ENCODE results near the gene RGP1.

The RGP1 gene

DNA sequence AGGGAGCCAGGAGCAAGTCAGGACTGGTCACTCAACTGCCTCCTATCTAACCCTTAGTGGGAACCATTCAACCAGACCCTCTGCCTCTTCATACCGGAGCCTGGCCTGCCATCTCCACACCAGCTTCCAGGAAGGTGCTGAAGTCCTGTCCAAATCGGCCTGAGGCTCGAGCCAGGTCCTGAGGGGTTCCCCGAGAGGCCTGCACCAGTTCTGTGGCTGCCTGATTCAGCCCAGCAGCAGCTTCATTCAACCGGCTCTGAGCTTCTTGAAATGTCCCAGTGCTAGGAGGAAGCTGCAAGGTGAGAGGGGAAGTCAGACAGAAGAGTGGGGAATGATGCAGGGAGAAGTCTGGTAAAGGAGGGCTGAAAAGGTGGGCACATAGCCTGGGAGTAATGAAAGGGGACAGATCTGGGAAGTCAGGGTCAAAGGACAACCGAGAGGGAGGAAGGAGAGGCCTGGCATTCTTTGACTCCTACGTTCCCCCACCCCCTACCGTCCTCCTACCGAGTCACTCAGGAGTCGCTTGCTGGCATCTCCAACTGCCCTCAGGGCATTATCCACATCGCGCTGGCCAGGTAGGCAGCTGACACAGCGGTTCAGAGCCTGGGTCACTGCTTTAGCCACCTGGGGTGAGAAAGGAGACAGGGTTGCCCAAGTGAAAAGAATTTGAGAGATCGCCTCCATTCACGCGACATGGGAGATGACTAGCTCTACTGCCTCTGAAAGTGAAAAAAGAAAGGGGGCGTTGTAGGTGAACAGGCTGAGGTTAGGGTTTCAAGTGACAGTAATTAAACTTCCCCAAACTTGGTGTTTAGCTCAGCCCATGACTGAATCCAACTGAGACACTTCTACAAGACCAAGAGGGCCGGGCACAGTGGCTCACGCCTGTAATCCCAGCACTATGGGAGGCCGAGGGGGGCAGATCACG, 37.3 kb upstream of the RGP1 start:
- Histone ChIP-seq H3K4me3 (ENCODE audit: low read depth, low read length) (no peak overlapping the region), H3K9ac (ENCODE audit: low read depth, low read length) (no peak overlapping the region), H3K36me3 (ENCODE audit: control insufficient read depth, insufficient read depth, low read length) (peaks cover 93% of the 10 kb centered on the region), H3K9me3 (ENCODE audit: control insufficient read depth, insufficient read depth, low read length) (no peaks in the 10 kb centered on the region), H3K27ac (ENCODE audit: low read depth, low read length) (no peak overlapping the region), H3K27me3 (ENCODE audit: control insufficient read depth, insufficient read depth, low read length) (no peaks in the 10 kb centered on the region), H3K4me1 (ENCODE audit: control insufficient read depth, insufficient read depth, low read length) (no peaks in the 10 kb centered on the region)

DNA sequence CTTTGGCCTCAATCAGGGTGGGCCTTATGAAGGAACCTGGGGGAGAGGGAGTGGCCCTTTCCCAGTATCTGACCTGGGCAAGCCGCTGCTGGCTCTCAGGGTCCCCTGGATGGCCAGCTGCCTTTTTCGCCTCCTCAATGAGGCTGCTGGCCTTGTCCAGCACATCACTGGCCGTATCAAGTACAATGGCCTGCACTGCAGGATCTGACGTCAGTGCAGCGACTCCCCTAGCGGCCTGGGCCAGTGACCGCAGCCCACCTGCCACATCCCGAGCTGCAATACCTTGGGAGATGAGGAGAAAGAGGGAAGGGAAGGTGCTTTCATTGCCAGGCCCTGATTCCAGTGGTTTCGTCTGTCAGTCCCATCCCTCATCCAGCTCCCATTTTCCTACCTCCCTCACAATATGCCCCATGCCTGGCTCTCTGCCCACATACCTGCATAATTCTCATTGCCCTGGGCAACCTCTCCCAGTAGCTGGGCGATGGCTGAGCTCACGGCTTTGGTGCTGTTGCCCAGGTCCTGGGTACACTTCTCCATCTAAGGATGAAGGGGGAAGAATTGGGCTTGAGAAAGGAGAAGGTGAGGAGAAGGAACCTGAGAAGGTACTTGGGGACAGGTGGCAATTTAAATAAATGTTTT, 36.2 kb upstream of the RGP1 start:
- no peaks in the 10 kb centered on the region for H3K4me1 ChIP-seq (ENCODE audit: control insufficient read depth, insufficient read depth, low read length)
- H3K27ac ChIP-seq (ENCODE audit: low read depth, low read length) = no peak overlapping the region
- no peaks in the 10 kb centered on the region for H3K9me3 ChIP-seq (ENCODE audit: control insufficient read depth, insufficient read depth, low read length)
- no peaks in the 10 kb centered on the region for H3K27me3 ChIP-seq (ENCODE audit: control insufficient read depth, insufficient read depth, low read length)
- no peak overlapping the region for H3K9ac ChIP-seq (ENCODE audit: low read depth, low read length)
- no peak overlapping the region for H3K4me3 ChIP-seq (ENCODE audit: low read depth, low read length)
- peaks cover 93% of the 10 kb centered on the region for H3K36me3 ChIP-seq (ENCODE audit: control insufficient read depth, insufficient read depth, low read length)

DNA sequence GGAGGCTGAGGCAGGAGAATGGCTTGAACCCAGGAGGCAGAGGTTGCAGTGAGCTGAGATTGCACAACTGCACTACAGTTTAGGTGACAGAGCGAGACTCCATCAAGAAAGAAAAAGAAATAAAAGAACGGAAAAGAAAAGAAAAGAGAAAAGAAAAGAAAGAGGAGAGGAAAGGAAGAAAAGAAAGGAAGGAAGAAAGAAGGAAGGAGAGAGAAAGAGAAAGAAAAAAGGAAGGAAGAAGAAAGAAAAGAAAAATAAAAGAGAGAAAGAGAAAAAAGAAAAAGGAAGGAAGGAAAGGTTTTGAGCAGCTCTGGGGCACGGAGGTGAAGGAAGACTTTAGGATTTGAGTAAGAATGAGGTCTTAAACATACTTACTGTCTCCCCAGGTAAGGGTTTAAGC, 35.5 kb upstream of the RGP1 start:
- peaks cover 93% of the 10 kb centered on the region for H3K36me3 ChIP-seq (ENCODE audit: control insufficient read depth, insufficient read depth, low read length)

DNA sequence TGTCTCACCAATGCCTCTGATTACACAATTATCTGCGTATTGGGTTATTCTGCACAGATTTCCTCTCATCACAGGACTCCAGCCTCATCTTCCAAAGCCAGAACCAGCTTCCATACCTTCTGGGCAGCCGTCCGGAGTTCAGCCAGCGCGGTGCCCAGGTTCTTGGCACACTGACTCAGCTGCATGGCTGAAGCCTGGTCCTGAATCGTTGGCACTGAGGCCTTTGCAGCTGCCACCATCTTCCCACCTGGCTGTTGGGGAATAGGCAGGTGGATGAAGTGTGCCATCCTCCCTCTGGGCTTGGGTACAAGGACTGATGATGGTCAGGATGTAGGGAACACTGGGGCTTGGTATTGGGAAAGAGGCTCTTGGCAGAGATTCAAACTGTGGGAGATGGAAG, 35.0 kb upstream of the RGP1 start:
- H3K36me3 ChIP-seq (ENCODE audit: control insufficient read depth, insufficient read depth, low read length) = peaks cover 93% of the 10 kb centered on the region
- H3K4me1 ChIP-seq (ENCODE audit: control insufficient read depth, insufficient read depth, low read length) = no peaks in the 10 kb centered on the region
- H3K4me3 ChIP-seq (ENCODE audit: low read depth, low read length) = no peak overlapping the region
- H3K27me3 ChIP-seq (ENCODE audit: control insufficient read depth, insufficient read depth, low read length) = no peaks in the 10 kb centered on the region
- H3K27ac ChIP-seq (ENCODE audit: low read depth, low read length) = no peak overlapping the region
- no peak overlapping the region for H3K9ac ChIP-seq (ENCODE audit: low read depth, low read length)
- no peaks in the 10 kb centered on the region for H3K9me3 ChIP-seq (ENCODE audit: control insufficient read depth, insufficient read depth, low read length)

More for the DNA sequence above, 35.5 kb upstream of the RGP1 start:
- no peak overlapping the region for H3K9ac ChIP-seq (ENCODE audit: low read depth, low read length)
- H3K4me1 ChIP-seq (ENCODE audit: control insufficient read depth, insufficient read depth, low read length) = no peaks in the 10 kb centered on the region
- no peaks in the 10 kb centered on the region for H3K9me3 ChIP-seq (ENCODE audit: control insufficient read depth, insufficient read depth, low read length)
- H3K4me3 ChIP-seq (ENCODE audit: low read depth, low read length) = no peak overlapping the region
- H3K27me3 ChIP-seq (ENCODE audit: control insufficient read depth, insufficient read depth, low read length) = no peaks in the 10 kb centered on the region
- H3K27ac ChIP-seq (ENCODE audit: low read depth, low read length) = no peak overlapping the region

DNA sequence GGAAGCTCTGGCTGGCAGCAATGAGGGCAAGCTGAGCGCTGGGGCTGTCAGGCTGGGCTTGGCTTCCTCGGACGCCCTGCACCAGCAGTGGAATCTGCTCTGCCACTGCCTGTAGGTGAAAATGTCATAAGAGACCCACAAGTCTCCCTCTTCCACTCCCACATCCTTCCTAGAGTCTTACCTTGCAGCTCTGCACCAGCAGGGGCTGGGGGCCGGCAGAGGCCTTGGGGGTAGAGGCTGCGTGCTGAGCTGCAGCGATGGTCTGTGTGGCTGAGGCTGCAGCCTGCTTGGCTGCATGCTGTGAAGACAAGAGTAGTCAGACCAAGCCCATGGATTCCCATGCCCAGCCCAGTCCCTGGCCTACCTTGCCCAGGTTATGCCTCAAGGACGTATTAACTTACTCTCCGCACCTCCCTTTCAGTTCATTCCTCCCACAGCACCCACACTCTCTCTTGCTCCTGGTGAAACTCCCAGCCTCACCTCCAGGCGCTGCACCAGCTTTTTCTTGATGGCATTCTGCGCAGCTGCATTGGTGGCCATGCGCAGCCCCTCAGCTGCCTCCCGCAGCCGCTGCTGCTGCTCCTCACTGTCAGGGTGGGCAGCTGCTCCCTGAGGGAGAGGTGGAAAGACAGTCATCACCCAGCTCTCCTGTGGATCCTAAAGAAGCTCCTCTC, 34.4 kb upstream of the RGP1 start:
- no peaks in the 10 kb centered on the region for H3K27me3 ChIP-seq (ENCODE audit: control insufficient read depth, insufficient read depth, low read length)
- H3K36me3 ChIP-seq (ENCODE audit: control insufficient read depth, insufficient read depth, low read length) = peaks cover 96% of the 10 kb centered on the region
- H3K4me3 ChIP-seq (ENCODE audit: low read depth, low read length) = no peak overlapping the region
- no peak overlapping the region for H3K9ac ChIP-seq (ENCODE audit: low read depth, low read length)
- H3K4me1 ChIP-seq (ENCODE audit: control insufficient read depth, insufficient read depth, low read length) = no peaks in the 10 kb centered on the region
- no peaks in the 10 kb centered on the region for H3K9me3 ChIP-seq (ENCODE audit: control insufficient read depth, insufficient read depth, low read length)
- peak overlapping the region; percentile 77 for H3K27ac ChIP-seq (ENCODE audit: low read depth, low read length)

DNA sequence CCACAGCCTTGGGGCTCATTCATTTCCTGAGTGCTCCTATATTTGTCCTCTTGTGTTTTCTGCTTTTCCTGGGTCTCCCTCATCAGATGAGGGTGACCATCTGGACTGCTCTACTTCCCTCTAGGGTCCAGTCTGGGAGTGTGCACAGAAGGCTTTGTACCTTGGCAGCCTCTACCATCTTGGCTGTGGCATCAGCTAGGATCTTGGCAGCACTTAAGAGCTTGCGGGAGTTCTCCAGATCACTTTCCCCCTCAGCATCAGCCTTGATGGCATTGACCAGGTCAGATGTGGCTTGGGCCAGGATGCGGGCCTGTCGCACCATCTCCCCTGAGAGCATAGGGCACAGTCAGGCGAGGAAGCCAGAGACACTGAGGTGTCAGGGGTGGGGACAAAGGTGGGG, 32.9 kb upstream of the RGP1 start:
- Histone ChIP-seq H3K4me3 (ENCODE audit: low read depth, low read length) (no peak overlapping the region), H3K9me3 (ENCODE audit: control insufficient read depth, insufficient read depth, low read length) (no peaks in the 10 kb centered on the region), H3K36me3 (ENCODE audit: control insufficient read depth, insufficient read depth, low read length) (peaks cover 98% of the 10 kb centered on the region), H3K9ac (ENCODE audit: low read depth, low read length) (no peak overlapping the region), H3K27me3 (ENCODE audit: control insufficient read depth, insufficient read depth, low read length) (no peaks in the 10 kb centered on the region), H3K27ac (ENCODE audit: low read depth, low read length) (peak overlapping the region; percentile 64), H3K4me1 (ENCODE audit: control insufficient read depth, insufficient read depth, low read length) (no peaks in the 10 kb centered on the region)

DNA sequence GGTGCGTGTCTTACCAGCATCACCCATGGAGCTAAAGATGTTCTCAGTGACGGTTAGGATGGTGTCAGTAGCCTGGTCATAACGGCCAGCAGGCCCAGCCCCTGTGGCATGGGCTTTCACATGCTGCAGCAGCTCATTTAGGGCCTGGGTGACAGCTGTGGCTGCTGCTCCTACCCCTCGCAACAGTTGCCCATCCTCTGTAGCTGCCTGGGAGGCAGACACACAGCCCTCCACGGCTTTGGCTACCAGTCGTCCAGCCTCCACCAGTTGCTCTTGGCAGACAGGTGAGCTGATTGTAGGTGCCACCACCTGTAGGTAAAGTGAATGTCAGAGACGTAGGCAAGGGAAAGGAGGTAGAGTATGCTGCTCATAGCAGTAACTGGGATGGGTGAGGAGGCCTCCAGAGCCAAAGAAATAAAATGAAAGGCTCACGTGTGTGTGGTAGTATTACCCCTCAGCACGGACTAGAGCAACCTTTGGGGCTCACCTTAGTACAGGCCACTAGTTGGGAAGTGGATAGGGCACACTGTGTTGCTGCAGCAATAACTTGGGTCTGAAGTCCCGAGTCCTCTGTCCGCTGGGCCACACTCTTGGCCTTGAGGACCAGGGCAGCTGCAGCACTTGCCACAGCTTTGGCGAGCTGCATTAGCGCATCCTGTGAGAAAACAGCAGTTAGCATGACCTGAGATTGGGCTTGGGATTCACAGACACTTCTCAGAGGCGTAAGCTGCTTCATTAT, 31.8 kb upstream of the RGP1 start:
- peaks cover 98% of the 10 kb centered on the region for H3K36me3 ChIP-seq (ENCODE audit: control insufficient read depth, insufficient read depth, low read length)
- no peaks in the 10 kb centered on the region for H3K9me3 ChIP-seq (ENCODE audit: control insufficient read depth, insufficient read depth, low read length)

DNA sequence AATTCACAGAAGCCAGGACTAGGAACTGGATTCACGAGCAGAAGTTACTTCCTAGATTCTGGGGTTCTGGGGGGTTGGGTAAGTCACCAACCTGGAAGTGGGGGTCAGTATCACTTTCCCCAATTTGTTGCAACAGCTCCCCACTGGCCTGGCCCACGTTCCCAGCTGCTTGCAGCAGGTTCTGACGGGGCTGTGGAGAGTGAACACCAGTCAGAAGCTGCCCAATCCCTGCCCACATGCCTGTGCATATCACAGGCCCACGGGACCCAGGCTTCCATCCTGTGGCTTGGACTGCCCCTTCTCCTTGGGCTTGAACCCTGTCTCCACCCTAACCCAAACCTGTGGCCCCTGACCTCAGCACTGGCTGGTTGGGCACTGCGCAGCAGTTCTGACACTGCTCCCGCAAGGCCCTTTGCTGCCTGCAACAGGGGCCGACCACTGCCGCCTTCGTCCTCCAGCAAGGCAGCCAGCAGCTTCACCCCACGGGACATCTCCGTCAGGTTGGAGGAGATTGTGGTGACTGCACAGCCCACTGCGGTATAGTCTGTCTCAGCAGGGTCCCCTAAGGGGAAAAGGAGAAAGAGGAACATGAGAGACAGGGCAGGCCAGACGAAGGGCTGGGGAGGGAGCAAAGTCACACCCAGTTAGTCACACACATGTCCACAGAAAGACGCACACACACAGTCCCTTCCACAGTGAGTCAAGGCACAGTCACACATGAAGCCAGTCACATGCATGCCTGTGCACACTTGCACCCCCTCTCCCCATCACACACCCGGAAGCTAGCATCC, 30.2 kb upstream of the RGP1 start:
- H3K9me3 ChIP-seq (ENCODE audit: control insufficient read depth, insufficient read depth, low read length) = no peaks in the 10 kb centered on the region
- peaks cover 98% of the 10 kb centered on the region for H3K36me3 ChIP-seq (ENCODE audit: control insufficient read depth, insufficient read depth, low read length)
- no peaks in the 10 kb centered on the region for H3K27me3 ChIP-seq (ENCODE audit: control insufficient read depth, insufficient read depth, low read length)
- no peak overlapping the region for H3K4me3 ChIP-seq (ENCODE audit: low read depth, low read length)
- H3K4me1 ChIP-seq (ENCODE audit: control insufficient read depth, insufficient read depth, low read length) = no peaks in the 10 kb centered on the region
- no peak overlapping the region for H3K9ac ChIP-seq (ENCODE audit: low read depth, low read length)
- H3K27ac ChIP-seq (ENCODE audit: low read depth, low read length) = no peak overlapping the region

More for the DNA sequence above, 31.8 kb upstream of the RGP1 start:
- Histone ChIP-seq H3K4me3 (ENCODE audit: low read depth, low read length) (no peak overlapping the region), H3K4me1 (ENCODE audit: control insufficient read depth, insufficient read depth, low read length) (no peaks in the 10 kb centered on the region), H3K27ac (ENCODE audit: low read depth, low read length) (no peak overlapping the region), H3K27me3 (ENCODE audit: control insufficient read depth, insufficient read depth, low read length) (no peaks in the 10 kb centered on the region), H3K9ac (ENCODE audit: low read depth, low read length) (no peak overlapping the region)

DNA sequence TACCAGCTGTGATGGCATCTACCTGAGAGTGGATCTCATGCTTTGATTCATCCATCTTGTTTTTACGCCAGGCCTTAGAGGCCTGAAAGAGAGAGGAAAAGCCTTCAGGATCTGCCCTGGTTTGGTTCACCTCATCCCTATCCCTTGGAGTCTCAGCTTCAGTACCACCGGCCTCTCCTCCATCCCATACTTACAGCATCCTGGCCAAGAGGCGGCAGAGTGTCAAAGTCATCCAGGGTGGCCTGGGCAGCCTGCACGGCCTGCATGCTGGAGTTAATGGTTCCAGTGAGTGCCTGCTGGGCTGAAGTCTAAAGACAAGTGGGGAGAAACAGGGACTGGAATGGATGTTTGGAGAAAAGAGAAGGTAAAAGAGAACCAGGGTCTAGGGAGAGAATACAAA, 29.5 kb upstream of the RGP1 start:
- Histone ChIP-seq H3K36me3 (ENCODE audit: control insufficient read depth, insufficient read depth, low read length) (peaks cover 98% of the 10 kb centered on the region), H3K9ac (ENCODE audit: low read depth, low read length) (no peak overlapping the region), H3K4me1 (ENCODE audit: control insufficient read depth, insufficient read depth, low read length) (no peaks in the 10 kb centered on the region), H3K9me3 (ENCODE audit: control insufficient read depth, insufficient read depth, low read length) (no peaks in the 10 kb centered on the region), H3K27ac (ENCODE audit: low read depth, low read length) (no peak overlapping the region), H3K27me3 (ENCODE audit: control insufficient read depth, insufficient read depth, low read length) (no peaks in the 10 kb centered on the region), H3K4me3 (ENCODE audit: low read depth, low read length) (no peak overlapping the region)

DNA sequence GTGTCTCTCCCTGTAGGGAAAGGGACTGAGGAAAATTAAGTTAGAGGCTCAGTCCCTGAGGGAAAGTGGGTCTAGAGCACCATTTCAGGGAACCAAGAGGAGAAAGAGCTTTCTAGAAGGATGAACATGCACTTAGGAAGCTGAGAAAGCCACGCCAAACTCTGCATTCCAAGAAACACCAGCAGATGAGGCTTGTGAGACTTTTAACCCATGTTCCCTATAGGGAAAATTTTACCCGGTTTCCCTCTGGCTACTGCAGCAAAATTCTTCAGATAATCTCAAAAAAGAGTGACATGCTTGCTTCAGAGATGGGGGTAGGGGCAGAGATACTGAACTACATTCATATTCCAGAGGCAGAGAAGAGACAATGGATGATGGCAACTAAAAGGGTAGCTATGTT, 25.7 kb upstream of the RGP1 start:
- Histone ChIP-seq H3K9me3 (ENCODE audit: control insufficient read depth, insufficient read depth, low read length) (no peaks in the 10 kb centered on the region), H3K27me3 (ENCODE audit: control insufficient read depth, insufficient read depth, low read length) (no peaks in the 10 kb centered on the region), H3K9ac (ENCODE audit: low read depth, low read length) (no peak overlapping the region), H3K4me3 (ENCODE audit: low read depth, low read length) (no peak overlapping the region), H3K4me1 (ENCODE audit: control insufficient read depth, insufficient read depth, low read length) (peaks cover 18% of the 10 kb centered on the region), H3K36me3 (ENCODE audit: control insufficient read depth, insufficient read depth, low read length) (peaks cover 71% of the 10 kb centered on the region), H3K27ac (ENCODE audit: low read depth, low read length) (no peak overlapping the region)

Data from HUES48 (cell line).